Breast epithelium (tissue), 4 donors: ENCODE measurements around the gene GTF2I. TPM values are rescaled to one million over a fixed set of nuclear protein-coding genes. Genes with fewer than 3 reads are reported as not detected.
A peak's percentile ranks its signal among the peaks of the same experiment; 100 is the strongest.

Experiments used
- DNase-seq, 2 donors: peaks; one replicate each; pipeline ENCODE4 v3.0.0-alpha.2; 2019; ENCODE audit warnings: low spot score in 2 of 2
- H3K27ac ChIP-seq, 2 donors: fragments of 200-600 bp; sonication (generic) in 1 of 2; one replicate each; pipeline ENCODE4 v1.5.1; 2016 to 2019; ENCODE audit warnings: mild to moderate bottlenecking in 1 of 2
- H3K27me3 ChIP-seq, 2 donors: fragments of 200-600 bp; sonication (generic) in 1 of 2; one replicate each; pipeline versions ENCODE4 v1.5.1 to v1.6.0; 2017 to 2019; ENCODE audit warnings: control low read depth in 1 of 2, mild to moderate bottlenecking in 1 of 2
- H3K36me3 ChIP-seq: fragments of 200-600 bp; one replicate; pipeline ENCODE4 v1.5.1; 2019
- H3K4me1 ChIP-seq, 2 donors: fragments of 200-600 bp; sonication (generic); one replicate each; pipeline ENCODE4 v1.5.1; 2016 to 2019; ENCODE audit warnings: control low read depth in 1 of 2
- H3K4me3 ChIP-seq, 3 donors: fragments of 200-600 bp; sonication (generic); 1 replicate in 2 of 3; 2 replicates in 1 of 3; pipeline ENCODE4 v1.5.1; 2016 to 2019; ENCODE audit warnings: mild to moderate bottlenecking in 3 of 3, moderate library complexity in 2 of 3
- H3K9me3 ChIP-seq, 2 donors: fragments of 200-600 bp; sonication (generic) in 1 of 2; one replicate each; pipeline ENCODE4 v1.5.1; 2016 to 2019; ENCODE audit warnings: control low read depth in 1 of 2
- CTCF ChIP-seq, 3 donors: fragments of 450-650 bp; IDR thresholded peaks; one replicate each; pipeline ENCODE4 v1.5.1; 2016 to 2017; ENCODE audit warnings: antibody characterized with exemption in 3 of 3, mild to moderate bottlenecking in 3 of 3, moderate library complexity in 3 of 3
- POLR2A ChIP-seq: fragments of 450-650 bp; IDR thresholded peaks from one replicate; pipeline ENCODE4 v1.6.1; 2016; ENCODE audit warnings: antibody characterized with exemption, mild to moderate bottlenecking, moderate library complexity
- POLR2AphosphoS5 ChIP-seq, 3 donors: sonication (generic); formaldehyde crosslinking; IDR thresholded peaks; one replicate each; pipeline ENCODE4 v1.6.1; 2017; ENCODE audit warnings: antibody characterized with exemption in 3 of 3
- intact Hi-C: fragments of 100-400 bp; cut with DNase I; formaldehyde crosslinking; loops from one replicate; pipeline ENCODE4 v1.15.1; 2023; ENCODE audit warnings: low total_unique reads
- total RNA-seq, 3 donors: library from RNA; depleted of rRNA; stranded (reverse); fragments of >200 nt; gene quantifications; one replicate each; pipeline ENCODE4 v1.1.0, GENCODE V29; 2016

Gene GTF2I
- total RNA-seq, 3 donors from 2014 or later: 133 to 241 (median 184) TPM

- H3K27me3 ChIP-seq: no peaks in the 10 kb centered on the region
- H3K4me3 ChIP-seq: no peak overlapping the region
- DNase-seq: no peak
- no peaks in the 10 kb centered on the region for H3K4me1 ChIP-seq
- no peaks in the 10 kb centered on the region for H3K9me3 ChIP-seq
- intact Hi-C loops: no loop called here
- no peak overlapping the region for H3K27ac ChIP-seq
- TF ChIP-seq POLR2AphosphoS5 (IDR thresholded peaks at IDR 0.05) (no peak), POLR2A (no peak), CTCF (IDR thresholded peaks at IDR 0.05) (no peak)
- no peaks in the 10 kb centered on the region for H3K36me3 ChIP-seq
Observed at GRCh38 chr7:74622228-74622749, 35.2 kb upstream of the GTF2I start.

GRCh38 chr7:74623135-74623534 is 34.4 kb upstream of the GTF2I start:
- H3K27ac ChIP-seq: no peak overlapping the region

GRCh38 chr7:74625446-74625845 is 32.1 kb upstream of the GTF2I start:
- no peak for TF ChIP-seq POLR2AphosphoS5 (IDR thresholded peaks at IDR 0.05)
- no peak for TF ChIP-seq POLR2A
- no peak for TF ChIP-seq CTCF (IDR thresholded peaks at IDR 0.05)
- intact Hi-C loops: no loop called here
- Histone ChIP-seq H3K4me1 (no peaks in the 10 kb centered on the region), H3K27ac (no peak overlapping the region), H3K9me3 (no peaks in the 10 kb centered on the region), H3K36me3 (no peaks in the 10 kb centered on the region), H3K4me3 (no peak overlapping the region), H3K27me3 (no peaks in the 10 kb centered on the region)
- no peak for DNase-seq

More at GRCh38 chr7:74623135-74623534, 34.4 kb upstream of the GTF2I start:
- no peaks in the 10 kb centered on the region for H3K36me3 ChIP-seq
- H3K9me3 ChIP-seq: no peaks in the 10 kb centered on the region
- H3K27me3 ChIP-seq: no peaks in the 10 kb centered on the region
- no peak overlapping the region for H3K4me3 ChIP-seq
- DNase-seq: no peak
- H3K4me1 ChIP-seq: no peaks in the 10 kb centered on the region
- intact Hi-C loops: no loop called here
- TF ChIP-seq CTCF (IDR thresholded peaks at IDR 0.05) (no peak), POLR2A (no peak), POLR2AphosphoS5 (IDR thresholded peaks at IDR 0.05) (no peak)

GRCh38 chr7:74627661-74628411 is 29.7 kb upstream of the GTF2I start:
- Histone ChIP-seq H3K27ac (peak overlapping the region; percentile 79 to 82), H3K27me3 (no peaks in the 10 kb centered on the region), H3K4me3 (peak overlapping the region in 2 of 3 donors; percentile 18 to 33), H3K9me3 (no peaks in the 10 kb centered on the region), H3K4me1 (no peaks in the 10 kb centered on the region), H3K36me3 (no peaks in the 10 kb centered on the region)
- peak in 1 of 2 donors; percentile 40 for DNase-seq
- intact Hi-C loops: no loop called here
- TF ChIP-seq CTCF (IDR thresholded peaks at IDR 0.05) (no peak), POLR2A (no peak), POLR2AphosphoS5 (IDR thresholded peaks at IDR 0.05) (no peak)

GRCh38 chr7:74632505-74632904 is 25.0 kb upstream of the GTF2I start:
- Histone ChIP-seq H3K4me1 (peaks cover 0 to 9% of the 10 kb centered on the region in 2 donors), H3K27ac (peak overlapping the region in 1 of 2 donors; percentile 57), H3K4me3 (no peak overlapping the region), H3K36me3 (no peaks in the 10 kb centered on the region), H3K9me3 (no peaks in the 10 kb centered on the region), H3K27me3 (no peaks in the 10 kb centered on the region)
- TF ChIP-seq CTCF (IDR thresholded peaks at IDR 0.05) (no peak), POLR2AphosphoS5 (IDR thresholded peaks at IDR 0.05) (no peak), POLR2A (no peak)
- no peak for DNase-seq
- intact Hi-C loops: no loop called here
